Measurements from ENCODE around the gene PIAS2. TPM values are rescaled to one million over a fixed set of nuclear protein-coding genes. Genes with fewer than 3 reads are reported as not detected.

Gene PIAS2
- total RNA-seq, 1 experiment from 2014 or later = 33.6 TPM

GRCh38 chr18:46759890-46760289, 157.4 kb downstream of the PIAS2 start:
- H3K27me3 Mint-ChIP-seq (ENCODE audit: unreplicated experiment) = peaks cover 91% of the 10 kb centered on the region
- TF ChIP-seq, protein P1, sequence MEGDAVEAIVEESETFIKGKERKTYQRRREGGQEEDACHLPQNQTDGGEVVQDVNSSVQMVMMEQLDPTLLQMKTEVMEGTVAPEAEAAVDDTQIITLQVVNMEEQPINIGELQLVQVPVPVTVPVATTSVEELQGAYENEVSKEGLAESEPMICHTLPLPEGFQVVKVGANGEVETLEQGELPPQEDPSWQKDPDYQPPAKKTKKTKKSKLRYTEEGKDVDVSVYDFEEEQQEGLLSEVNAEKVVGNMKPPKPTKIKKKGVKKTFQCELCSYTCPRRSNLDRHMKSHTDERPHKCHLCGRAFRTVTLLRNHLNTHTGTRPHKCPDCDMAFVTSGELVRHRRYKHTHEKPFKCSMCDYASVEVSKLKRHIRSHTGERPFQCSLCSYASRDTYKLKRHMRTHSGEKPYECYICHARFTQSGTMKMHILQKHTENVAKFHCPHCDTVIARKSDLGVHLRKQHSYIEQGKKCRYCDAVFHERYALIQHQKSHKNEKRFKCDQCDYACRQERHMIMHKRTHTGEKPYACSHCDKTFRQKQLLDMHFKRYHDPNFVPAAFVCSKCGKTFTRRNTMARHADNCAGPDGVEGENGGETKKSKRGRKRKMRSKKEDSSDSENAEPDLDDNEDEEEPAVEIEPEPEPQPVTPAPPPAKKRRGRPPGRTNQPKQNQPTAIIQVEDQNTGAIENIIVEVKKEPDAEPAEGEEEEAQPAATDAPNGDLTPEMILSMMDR (IDR thresholded peaks at IDR 0.05; ENCODE audit: unreplicated experiment) = no peak
- no TSS peak for BruUV-seq (replicated peaks)
- no peak overlapping the region for H3K4me3 Mint-ChIP-seq (ENCODE audit: low read depth, unreplicated experiment)
- no peak for DNase-seq
- no peak overlapping the region for H3K27ac Mint-ChIP-seq (ENCODE audit: unreplicated experiment)
- H3K36me3 Mint-ChIP-seq (ENCODE audit: insufficient read depth, unreplicated experiment) = no peaks in the 10 kb centered on the region
- intact Hi-C loops (cut with micrococcal nuclease; ENCODE audit: unreplicated experiment) = no loop called here
- CTCF ChIA-PET = no interaction called here
- no peaks in the 10 kb centered on the region for H3K4me1 Mint-ChIP-seq (ENCODE audit: low read depth, unreplicated experiment)
- H3K9me3 Mint-ChIP-seq (ENCODE audit: low read depth, unreplicated experiment) = no peaks in the 10 kb centered on the region

DNA sequence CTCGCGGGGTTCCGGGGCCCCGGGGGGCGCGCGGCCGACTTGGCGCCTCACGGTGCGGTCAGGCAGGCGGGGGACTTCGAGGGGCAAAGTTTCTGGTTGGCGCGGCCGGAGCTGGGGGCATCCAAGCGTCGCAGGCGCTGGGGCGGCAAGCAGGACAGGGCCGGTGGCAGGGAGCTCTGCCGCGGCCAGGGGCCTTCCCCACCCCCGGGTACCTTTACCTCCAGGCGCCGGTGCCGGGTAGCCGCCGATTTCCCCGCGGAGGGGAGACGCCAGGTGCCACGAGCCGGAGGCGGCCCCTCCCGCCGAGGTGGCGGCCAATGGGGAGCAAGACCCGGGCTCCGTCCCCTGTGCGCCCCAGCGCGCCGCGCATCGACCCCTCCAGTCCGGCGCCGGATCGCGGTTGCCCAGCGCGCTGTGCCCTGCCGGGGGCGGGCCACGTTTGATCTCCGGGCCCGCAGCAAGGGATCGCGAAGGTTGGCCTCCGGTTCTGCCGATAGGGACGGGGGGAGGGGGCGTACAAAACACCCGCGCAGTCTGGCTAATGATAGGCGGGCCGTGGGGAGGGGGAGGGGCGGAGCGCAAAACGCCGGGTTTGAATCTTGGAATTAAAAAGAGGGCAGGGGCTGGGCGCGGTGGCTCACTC, 160.6 kb downstream of the PIAS2 start, which contains the start of gene ST8SIA5:
TSS of gene ST8SIA5 (minus strand) at position 495 of the 643 bp plus-strand sequence. CDS start 545 bp downstream, outside the sequence.
- Mint-ChIP-seq H3K27ac (ENCODE audit: unreplicated experiment) (no peak within 1 kb of the TSS), H3K4me1 (ENCODE audit: low read depth, unreplicated experiment) (no peaks in the 10 kb centered on the region), H3K27me3 (ENCODE audit: unreplicated experiment) (peaks cover 91% of the 10 kb centered on the region), H3K36me3 (ENCODE audit: insufficient read depth, unreplicated experiment) (no peaks in the 10 kb centered on the region), H3K9me3 (ENCODE audit: low read depth, unreplicated experiment) (no peaks in the 10 kb centered on the region), H3K4me3 (ENCODE audit: low read depth, unreplicated experiment) (no peak within 1 kb of the TSS)
- no peak for DNase-seq
- CTCF ChIA-PET = interaction anchor here (0.6 kb wide), 1 partner anchor 1895 kb away, joined by 3 read pairs; no protein-coding TSS in a partner anchor
- no TSS peak for BruUV-seq (replicated peaks)
- TF ChIP-seq, protein P1 (IDR thresholded peaks at IDR 0.05; ENCODE audit: unreplicated experiment) = no peak
- intact Hi-C loops (cut with micrococcal nuclease; ENCODE audit: unreplicated experiment) = no loop called here

GRCh38 chr18:46756025-46756558, 161.2 kb downstream of the PIAS2 start:
- intact Hi-C loops (cut with micrococcal nuclease; ENCODE audit: unreplicated experiment) = no loop called here
- Mint-ChIP-seq H3K4me1 (ENCODE audit: low read depth, unreplicated experiment) (no peaks in the 10 kb centered on the region), H3K27ac (ENCODE audit: unreplicated experiment) (no peak overlapping the region), H3K27me3 (ENCODE audit: unreplicated experiment) (peaks cover 91% of the 10 kb centered on the region), H3K4me3 (ENCODE audit: low read depth, unreplicated experiment) (no peak overlapping the region), H3K36me3 (ENCODE audit: insufficient read depth, unreplicated experiment) (no peaks in the 10 kb centered on the region), H3K9me3 (ENCODE audit: low read depth, unreplicated experiment) (no peaks in the 10 kb centered on the region)
- DNase-seq = no peak
- CTCF ChIA-PET = interaction anchor here (0.6 kb wide), 1 partner anchor 1895 kb away, joined by 3 read pairs; no protein-coding TSS in a partner anchor
- no TSS peak for BruUV-seq (replicated peaks)
- TF ChIP-seq, protein P1 (IDR thresholded peaks at IDR 0.05; ENCODE audit: unreplicated experiment) = no peak

DNA sequence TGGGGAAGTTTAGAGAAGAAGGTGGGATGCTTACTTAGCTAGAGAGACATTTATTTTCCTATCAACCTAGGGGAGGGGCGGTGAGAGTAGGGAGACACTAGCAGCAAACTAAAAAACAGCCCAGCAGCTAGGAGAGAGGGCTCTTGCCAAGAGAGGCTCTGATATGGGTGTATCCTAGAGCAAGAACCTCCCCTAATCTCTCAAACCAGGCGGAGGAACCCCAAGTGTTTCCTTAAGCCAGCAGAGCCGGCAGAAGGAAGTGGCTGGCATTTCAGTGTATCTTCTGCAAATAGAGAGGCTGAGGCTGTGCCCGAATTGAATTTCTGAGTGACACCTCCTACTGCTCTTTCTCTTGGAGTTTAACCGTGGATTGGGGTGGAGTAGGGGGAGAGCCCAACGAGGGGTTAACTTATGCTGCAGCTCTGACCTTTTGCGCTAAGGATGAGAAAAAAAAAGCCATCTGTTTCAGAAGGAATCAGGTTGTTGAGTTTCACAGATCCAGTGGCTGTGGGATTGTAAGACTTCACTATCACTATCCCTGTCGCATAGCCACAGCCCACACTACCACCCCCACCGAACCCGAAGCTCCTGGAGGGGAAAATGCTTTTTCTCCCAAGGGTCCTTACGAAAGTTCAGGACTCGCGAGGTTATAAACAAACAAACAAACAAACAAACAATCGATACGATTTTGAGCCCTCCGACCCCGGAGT, 161.8 kb downstream of the PIAS2 start:
- Mint-ChIP-seq H3K4me3 (ENCODE audit: low read depth, unreplicated experiment) (no peak overlapping the region), H3K27me3 (ENCODE audit: unreplicated experiment) (peaks cover 91% of the 10 kb centered on the region), H3K4me1 (ENCODE audit: low read depth, unreplicated experiment) (no peaks in the 10 kb centered on the region), H3K27ac (ENCODE audit: unreplicated experiment) (no peak overlapping the region), H3K9me3 (ENCODE audit: low read depth, unreplicated experiment) (no peaks in the 10 kb centered on the region), H3K36me3 (ENCODE audit: insufficient read depth, unreplicated experiment) (no peaks in the 10 kb centered on the region)
- BruUV-seq (replicated peaks) = no TSS peak
- DNase-seq = no peak
- CTCF ChIA-PET = no interaction called here
- TF ChIP-seq, protein P1 (IDR thresholded peaks at IDR 0.05; ENCODE audit: unreplicated experiment) = no peak
- intact Hi-C loops (cut with micrococcal nuclease; ENCODE audit: unreplicated experiment) = no loop called here
